ENCODE measurements around the gene JMJD1C.

Gene JMJD1C

GRCh38 chr10:63414481-63415260 lies 51.1 kb downstream of the JMJD1C start:
- H3K27me3 Mint-ChIP-seq: no peaks in the 10 kb centered on the region
- no peak for DNase-seq
- no peak overlapping the region for H3K27ac Mint-ChIP-seq
- no peaks in the 10 kb centered on the region for H3K36me3 Mint-ChIP-seq (ENCODE audit: low read depth)
- no peaks in the 10 kb centered on the region for H3K9me3 Mint-ChIP-seq
- peaks cover 31% of the 10 kb centered on the region for H3K4me1 Mint-ChIP-seq (ENCODE audit: low read depth)
- H3K4me3 Mint-ChIP-seq: no peak overlapping the region

DNA sequence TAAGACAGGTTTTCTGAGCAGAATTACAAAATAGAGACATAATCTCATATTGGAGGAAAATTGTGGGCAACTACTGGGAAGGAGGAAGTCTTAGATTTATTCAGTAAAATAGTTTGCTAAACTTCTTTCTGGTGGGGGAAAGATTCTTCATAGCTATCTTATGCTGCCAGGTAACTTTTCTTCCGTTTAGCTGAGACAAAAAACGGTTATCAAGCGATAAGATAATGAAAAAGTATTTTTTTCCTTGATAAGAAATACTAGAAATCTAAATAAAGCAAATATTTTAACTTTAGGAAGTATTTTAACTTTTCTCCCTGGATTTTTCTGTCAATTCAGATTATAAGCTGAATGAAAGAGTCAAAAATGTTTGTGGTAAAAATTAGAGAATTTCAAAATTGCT lies 52.3 kb downstream of the JMJD1C start:
- Mint-ChIP-seq H3K36me3 (ENCODE audit: low read depth) (peaks cover 2% of the 10 kb centered on the region), H3K27me3 (no peaks in the 10 kb centered on the region), H3K27ac (no peak overlapping the region), H3K9me3 (no peaks in the 10 kb centered on the region), H3K4me3 (no peak overlapping the region), H3K4me1 (ENCODE audit: low read depth) (peaks cover 36% of the 10 kb centered on the region)
- DNase-seq: no peak

GRCh38 chr10:63412304-63412703 lies 53.5 kb downstream of the JMJD1C start:
- H3K27me3 Mint-ChIP-seq: no peaks in the 10 kb centered on the region
- peaks cover 6% of the 10 kb centered on the region for H3K36me3 Mint-ChIP-seq (ENCODE audit: low read depth)
- peaks cover 33% of the 10 kb centered on the region for H3K4me1 Mint-ChIP-seq (ENCODE audit: low read depth)
- H3K27ac Mint-ChIP-seq: no peak overlapping the region
- no peaks in the 10 kb centered on the region for H3K9me3 Mint-ChIP-seq
- H3K4me3 Mint-ChIP-seq: no peak overlapping the region
- DNase-seq: no peak

- Mint-ChIP-seq H3K36me3 (ENCODE audit: low read depth) (peaks cover 13% of the 10 kb centered on the region), H3K4me1 (ENCODE audit: low read depth) (peaks cover 26% of the 10 kb centered on the region), H3K27ac (no peak overlapping the region), H3K27me3 (no peaks in the 10 kb centered on the region), H3K9me3 (no peaks in the 10 kb centered on the region), H3K4me3 (no peak overlapping the region)
- DNase-seq: no peak
Measured at GRCh38 chr10:63410633-63411032, 55.1 kb downstream of the JMJD1C start.

DNA sequence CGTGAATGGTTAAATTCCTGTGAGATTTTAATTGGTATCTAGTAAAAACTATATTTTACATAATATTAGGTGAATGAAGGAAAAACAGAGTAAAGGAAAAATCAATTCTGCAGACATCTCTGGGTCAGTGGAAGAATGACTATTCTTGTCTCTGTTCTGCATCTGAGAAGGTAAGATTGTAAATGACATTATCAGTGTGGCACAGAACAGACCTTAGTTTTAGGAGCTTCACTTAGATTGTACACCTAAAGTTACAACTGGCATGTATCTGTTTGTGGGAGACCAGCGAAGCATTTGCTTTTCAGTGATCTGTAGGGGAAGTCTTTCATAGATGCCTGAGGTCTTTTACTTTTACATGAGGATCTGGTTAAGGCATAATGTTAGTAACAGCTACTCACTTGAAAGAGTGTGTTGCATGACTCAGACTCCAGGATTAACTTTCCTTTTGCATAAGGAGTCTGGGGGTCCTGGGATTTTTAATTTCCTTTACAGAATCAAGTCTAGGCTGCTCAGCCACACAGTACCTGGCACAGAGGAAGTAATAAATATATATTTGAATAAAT lies 56.2 kb downstream of the JMJD1C start:
- DNase-seq: no peak
- no peaks in the 10 kb centered on the region for H3K9me3 Mint-ChIP-seq
- no peak overlapping the region for H3K4me3 Mint-ChIP-seq
- no peaks in the 10 kb centered on the region for H3K27me3 Mint-ChIP-seq
- H3K27ac Mint-ChIP-seq: no peak overlapping the region
- peaks cover 23% of the 10 kb centered on the region for H3K4me1 Mint-ChIP-seq (ENCODE audit: low read depth)
- H3K36me3 Mint-ChIP-seq (ENCODE audit: low read depth): peaks cover 17% of the 10 kb centered on the region

DNA sequence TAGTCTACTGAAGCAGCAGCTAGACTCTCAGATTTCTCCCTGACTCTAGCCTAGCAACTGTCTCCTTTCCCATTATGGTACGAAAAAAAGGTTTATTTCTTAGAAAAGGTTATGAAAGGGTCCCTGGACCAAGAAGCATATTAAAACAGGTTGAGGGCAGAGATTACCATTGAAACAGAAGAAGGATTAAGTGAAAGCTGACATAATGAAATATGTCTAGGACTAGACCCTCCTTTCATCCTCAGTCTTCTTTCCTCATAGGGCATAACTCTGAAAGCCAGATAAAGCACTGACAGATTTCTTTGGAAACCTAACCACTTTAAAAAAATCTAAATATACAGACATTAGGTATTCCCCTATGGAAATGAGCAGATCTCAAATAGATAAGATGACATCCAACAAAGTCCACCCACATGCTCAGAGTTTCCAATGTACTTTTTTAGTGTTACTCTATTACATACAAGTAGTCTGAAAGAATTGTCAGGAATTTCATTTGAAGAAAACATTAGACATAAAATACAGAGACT lies 58.6 kb downstream of the JMJD1C start:
- no peaks in the 10 kb centered on the region for H3K27me3 Mint-ChIP-seq
- no peak overlapping the region for H3K27ac Mint-ChIP-seq
- peaks cover 17% of the 10 kb centered on the region for H3K36me3 Mint-ChIP-seq (ENCODE audit: low read depth)

GRCh38 chr10:63396133-63396761 lies 69.5 kb downstream of the JMJD1C start:
- no peak for DNase-seq
- no peaks in the 10 kb centered on the region for H3K27me3 Mint-ChIP-seq
- no peak overlapping the region for H3K4me3 Mint-ChIP-seq
- H3K36me3 Mint-ChIP-seq (ENCODE audit: low read depth): peaks cover 23% of the 10 kb centered on the region
- peaks cover 23% of the 10 kb centered on the region for H3K4me1 Mint-ChIP-seq (ENCODE audit: low read depth)
- H3K9me3 Mint-ChIP-seq: peaks cover 4% of the 10 kb centered on the region
- no peak overlapping the region for H3K27ac Mint-ChIP-seq

More for the DNA sequence above, 58.6 kb downstream of the JMJD1C start:
- H3K4me1 Mint-ChIP-seq (ENCODE audit: low read depth): peaks cover 23% of the 10 kb centered on the region
- H3K4me3 Mint-ChIP-seq: no peak overlapping the region
- H3K9me3 Mint-ChIP-seq: no peaks in the 10 kb centered on the region
- DNase-seq: no peak

DNA sequence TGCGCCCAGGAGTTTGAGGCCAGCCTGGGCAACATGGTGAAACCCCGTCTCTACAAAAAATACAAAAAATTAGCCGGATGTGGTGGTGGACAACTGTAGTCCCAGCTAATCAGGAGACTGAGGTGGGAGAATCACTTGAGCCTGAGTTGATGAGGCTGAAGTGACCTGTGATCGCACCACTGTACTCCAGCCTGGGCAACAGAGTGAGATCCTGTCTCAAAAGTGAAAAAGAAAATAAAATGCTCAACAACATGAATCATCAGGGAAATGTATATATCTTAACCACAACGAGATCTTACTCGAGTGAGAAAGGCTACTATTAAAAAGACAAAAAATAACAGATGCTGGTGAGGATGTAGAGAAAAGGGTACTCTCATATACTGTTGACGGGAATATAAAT lies 72.7 kb downstream of the JMJD1C start:
- peaks cover 41% of the 10 kb centered on the region for H3K4me1 Mint-ChIP-seq (ENCODE audit: low read depth)
- no peak overlapping the region for H3K27ac Mint-ChIP-seq
- peaks cover 36% of the 10 kb centered on the region for H3K36me3 Mint-ChIP-seq (ENCODE audit: low read depth)
- H3K27me3 Mint-ChIP-seq: no peaks in the 10 kb centered on the region
- H3K4me3 Mint-ChIP-seq: no peak overlapping the region
- peaks cover 21% of the 10 kb centered on the region for H3K9me3 Mint-ChIP-seq
- no peak for DNase-seq

DNA sequence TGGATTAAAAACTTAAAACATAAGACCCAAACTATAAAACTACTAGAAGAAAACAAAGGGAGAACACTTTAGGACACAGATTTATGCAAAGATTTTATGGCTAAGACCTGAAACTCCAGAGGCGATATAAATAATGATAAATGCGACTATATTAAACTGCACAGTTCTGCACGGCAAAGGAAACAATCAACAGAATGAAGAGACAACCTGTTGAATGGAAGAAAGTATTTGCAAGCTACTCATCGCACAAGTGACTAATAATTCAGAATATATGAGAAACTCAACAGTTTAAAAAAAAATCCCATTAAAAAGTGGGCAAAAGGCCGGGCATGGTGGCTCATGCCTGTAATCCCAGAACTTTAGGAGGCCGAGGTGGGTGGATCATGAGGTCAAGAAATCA lies 73.6 kb downstream of the JMJD1C start:
- no peak overlapping the region for H3K27ac Mint-ChIP-seq
- H3K4me1 Mint-ChIP-seq (ENCODE audit: low read depth): peaks cover 48% of the 10 kb centered on the region
- H3K27me3 Mint-ChIP-seq: no peaks in the 10 kb centered on the region
- no peak for DNase-seq
- peaks cover 36% of the 10 kb centered on the region for H3K36me3 Mint-ChIP-seq (ENCODE audit: low read depth)
- H3K4me3 Mint-ChIP-seq: no peak overlapping the region
- H3K9me3 Mint-ChIP-seq: peaks cover 21% of the 10 kb centered on the region

GRCh38 chr10:63391812-63392211 lies 74.0 kb downstream of the JMJD1C start:
- Mint-ChIP-seq H3K4me1 (ENCODE audit: low read depth) (peaks cover 52% of the 10 kb centered on the region), H3K27ac (no peak overlapping the region), H3K9me3 (peaks cover 21% of the 10 kb centered on the region), H3K4me3 (no peak overlapping the region), H3K36me3 (ENCODE audit: low read depth) (peaks cover 36% of the 10 kb centered on the region), H3K27me3 (no peaks in the 10 kb centered on the region)
- DNase-seq: no peak

GRCh38 chr10:63390521-63390920 lies 75.3 kb downstream of the JMJD1C start:
- Mint-ChIP-seq H3K27ac (no peak overlapping the region), H3K9me3 (peaks cover 21% of the 10 kb centered on the region), H3K4me1 (ENCODE audit: low read depth) (peaks cover 57% of the 10 kb centered on the region), H3K36me3 (ENCODE audit: low read depth) (peaks cover 36% of the 10 kb centered on the region), H3K27me3 (no peaks in the 10 kb centered on the region), H3K4me3 (no peak overlapping the region)
- DNase-seq: no peak

DNA sequence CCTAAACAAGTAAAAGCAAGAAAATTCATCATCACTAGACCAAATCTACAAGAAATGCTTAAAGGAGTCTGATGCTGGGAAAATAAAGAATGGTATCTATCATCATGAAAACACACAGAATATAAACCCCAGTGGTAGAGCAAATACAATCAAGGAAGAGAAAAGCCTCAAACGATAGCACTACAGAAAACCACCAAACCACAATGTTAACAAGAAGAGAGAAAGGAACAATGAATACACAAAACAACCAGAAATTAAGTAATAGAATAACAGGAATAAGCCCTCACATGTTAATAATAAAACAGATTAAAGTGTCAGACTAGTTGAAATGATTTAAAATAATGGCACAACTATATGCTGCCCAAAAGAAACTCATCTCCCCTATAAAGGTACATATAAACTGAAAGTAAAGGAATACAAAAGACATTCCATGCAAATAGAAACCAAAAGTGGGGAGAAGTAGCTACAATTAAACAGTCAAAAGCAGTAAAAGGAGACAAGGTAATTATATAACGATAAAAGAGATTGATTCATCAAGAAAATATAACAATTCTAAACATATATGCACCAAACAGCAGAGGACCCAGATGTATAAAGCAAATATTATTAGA lies 77.3 kb downstream of the JMJD1C start:
- Mint-ChIP-seq H3K36me3 (ENCODE audit: low read depth) (peaks cover 31% of the 10 kb centered on the region), H3K4me3 (peak overlapping the region; percentile 25), H3K9me3 (peaks cover 21% of the 10 kb centered on the region), H3K27me3 (no peaks in the 10 kb centered on the region), H3K27ac (peak overlapping the region; percentile 69), H3K4me1 (ENCODE audit: low read depth) (peaks cover 72% of the 10 kb centered on the region)
- DNase-seq: no peak

DNA sequence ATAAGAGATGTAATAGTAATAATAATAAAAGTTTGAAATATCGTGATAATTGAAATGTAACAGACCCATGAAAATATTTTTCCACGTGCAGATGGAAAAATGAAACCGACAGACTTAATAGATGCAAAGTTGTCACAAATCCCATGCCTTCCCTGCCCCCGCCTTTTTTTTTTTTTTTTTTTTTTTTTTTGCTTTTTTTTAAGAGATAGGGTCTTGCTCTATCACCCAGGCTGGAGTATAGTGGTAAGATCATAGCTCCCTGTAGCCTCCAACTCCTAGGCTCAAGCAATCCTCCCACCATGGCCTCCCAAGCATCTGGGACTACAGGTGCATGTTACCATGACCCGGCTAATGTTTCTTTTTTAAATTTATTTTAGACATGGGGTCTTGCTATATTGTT lies 80.5 kb downstream of the JMJD1C start:
- peaks cover 55% of the 10 kb centered on the region for H3K4me1 Mint-ChIP-seq (ENCODE audit: low read depth)
- H3K27ac Mint-ChIP-seq: no peak overlapping the region
- H3K9me3 Mint-ChIP-seq: peaks cover 10% of the 10 kb centered on the region
- DNase-seq: no peak
- peaks cover 12% of the 10 kb centered on the region for H3K36me3 Mint-ChIP-seq (ENCODE audit: low read depth)
- H3K4me3 Mint-ChIP-seq: no peak overlapping the region
- no peaks in the 10 kb centered on the region for H3K27me3 Mint-ChIP-seq

DNA sequence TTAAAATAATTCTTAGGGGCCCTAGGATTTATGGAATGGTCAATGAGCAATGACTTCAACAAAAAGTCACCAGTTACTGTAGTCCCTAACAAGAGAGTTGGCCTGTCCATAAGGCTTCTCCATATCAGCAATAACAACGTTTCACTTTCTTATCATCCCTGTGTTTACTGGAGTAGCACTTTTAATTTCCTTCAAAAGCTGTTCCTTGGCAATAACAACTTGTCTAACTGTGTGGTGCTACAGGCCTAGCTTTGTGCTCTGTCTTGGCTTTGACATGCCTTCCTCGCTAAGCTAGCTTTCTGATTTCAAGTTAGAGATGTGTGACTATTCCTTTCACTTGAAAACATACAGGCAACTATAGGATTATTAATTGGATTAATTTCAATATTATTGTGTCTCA lies 81.1 kb downstream of the JMJD1C start:
- Mint-ChIP-seq H3K36me3 (ENCODE audit: low read depth) (peaks cover 10% of the 10 kb centered on the region), H3K4me3 (no peak overlapping the region), H3K27ac (no peak overlapping the region)

More for the DNA sequence above, 81.1 kb downstream of the JMJD1C start:
- DNase-seq: no peak
- Mint-ChIP-seq H3K9me3 (peaks cover 4% of the 10 kb centered on the region), H3K27me3 (no peaks in the 10 kb centered on the region), H3K4me1 (ENCODE audit: low read depth) (peaks cover 52% of the 10 kb centered on the region)
